DLD1 (cell line): Measurements from ENCODE around the gene CRY1.
"Not testable (repeated sequence)": the region's sequence is repeated elsewhere in the genome, so short reads cannot be mapped to it uniquely, and the experiment has no call there.

Experiments used
- in situ Hi-C: cut with HindIII; loops from 2 replicates; pipeline ENCODE4 v1.10.0; 2017; ENCODE audit warnings: low sequenced_read_pairs

The CRY1 gene

GRCh38 chr12:107109726-107110719, 16.7 kb upstream of the CRY1 start:
- in situ Hi-C loops: no loop called here

GRCh38 chr12:107108995-107109508, 15.7 kb upstream of the CRY1 start:
- in situ Hi-C loops: no loop called here

- in situ Hi-C loops: not testable (repeated sequence)
These were observed 15.0 kb upstream of the CRY1 start for GRCh38 chr12:107108366-107108765.

- in situ Hi-C loops: no loop called here
These were observed 14.0 kb upstream of the CRY1 start for GRCh38 chr12:107107381-107107780.

- in situ Hi-C loops: no loop called here
These were observed 13.1 kb upstream of the CRY1 start for GRCh38 chr12:107106241-107107025.

- in situ Hi-C loops: no loop called here
These were observed 12.0 kb upstream of the CRY1 start for GRCh38 chr12:107105410-107105703.

GRCh38 chr12:107103516-107103915, 10.2 kb upstream of the CRY1 start:
- in situ Hi-C loops: no loop called here

GRCh38 chr12:107103097-107103496, 9.7 kb upstream of the CRY1 start:
- in situ Hi-C loops: no loop called here

GRCh38 chr12:107102294-107102693, 8.9 kb upstream of the CRY1 start:
- in situ Hi-C loops: no loop called here

- in situ Hi-C loops: no loop called here
These were observed 8.3 kb upstream of the CRY1 start for GRCh38 chr12:107101651-107102050.

GRCh38 chr12:107099917-107100316, 6.6 kb upstream of the CRY1 start:
- in situ Hi-C loops: no loop called here

- in situ Hi-C loops: no loop called here
These were observed 3.2 kb upstream of the CRY1 start for GRCh38 chr12:107096571-107096970.

- in situ Hi-C loops: no loop called here
These were observed 767 bp upstream of the CRY1 start for GRCh38 chr12:107094183-107094448.

GRCh38 chr12:107092669-107093416, 506 bp downstream of the CRY1 start:
- in situ Hi-C loops: no loop called here

- in situ Hi-C loops: no loop called here
These were observed 1.2 kb downstream of the CRY1 start for GRCh38 chr12:107091989-107092641.

- in situ Hi-C loops: no loop called here
These were observed 2.0 kb downstream of the CRY1 start for GRCh38 chr12:107091381-107091780.

GRCh38 chr12:107090711-107091110, 2.6 kb downstream of the CRY1 start:
- in situ Hi-C loops: no loop called here

- in situ Hi-C loops: no loop called here
These were observed 4.4 kb downstream of the CRY1 start for GRCh38 chr12:107088912-107089311.

- in situ Hi-C loops: no loop called here
These were observed 7.0 kb downstream of the CRY1 start for GRCh38 chr12:107086314-107086713.

GRCh38 chr12:107081778-107082177, 11.6 kb downstream of the CRY1 start:
- in situ Hi-C loops: no loop called here

GRCh38 chr12:107080299-107080698, 13.1 kb downstream of the CRY1 start:
- in situ Hi-C loops: no loop called here
